Ishikawa (cell line): ENCODE results near the gene MAP7D1.

Experiments used
- NFIC ChIP-seq: IDR thresholded peaks from 2 replicates; pipeline ENCODE4 v1.6.1; 2012
- RAD21 ChIP-seq: IDR thresholded peaks from 2 replicates; pipeline ENCODE4 v1.6.1; 2012; ENCODE audit warnings: low read depth
- REST ChIP-seq: IDR thresholded peaks from 2 replicates; pipeline ENCODE4 v1.6.1; 2012; ENCODE audit warnings: low read depth, mild to moderate bottlenecking
- TEAD4 ChIP-seq: IDR thresholded peaks from 2 replicates; pipeline ENCODE4 v1.6.1; 2012

GRCh38 chr1:36204347-36204909 is 48.5 kb downstream of the MAP7D1 start:
- TF ChIP-seq RAD21 (no peak), TEAD4 (no peak), NFIC (no peak), REST (no peak)
